ENCODE results near the gene RBM47. TPM values are rescaled to one million over a fixed set of nuclear protein-coding genes. Genes with fewer than 3 reads are reported as not detected.
"Not testable (repeated sequence)": the region's sequence is repeated elsewhere in the genome, so short reads cannot be mapped to it uniquely, and the experiment has no call there.

The RBM47 gene
- total RNA-seq, 4 donors from 2014 or later, result 182 to 423 (median 320) TPM

DNA sequence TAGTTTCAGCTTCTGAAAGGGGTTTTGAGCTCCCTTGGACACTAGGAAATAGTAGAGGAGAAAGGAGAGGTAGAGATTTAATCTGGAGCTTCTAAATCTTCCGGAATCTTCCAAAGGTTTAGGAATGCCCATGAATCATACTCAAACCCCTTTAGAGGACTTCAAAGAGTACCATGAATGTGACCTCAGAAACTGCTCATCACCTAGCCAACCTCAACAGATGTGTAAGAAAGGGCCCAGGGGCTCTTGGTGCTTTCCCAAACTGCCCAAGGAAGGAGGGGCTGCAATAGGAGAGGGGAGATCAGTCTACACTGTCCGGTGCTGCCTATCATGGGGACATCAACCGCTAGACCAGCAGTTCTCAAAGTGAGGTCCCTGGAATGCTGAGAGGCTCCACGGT, 109.1 kb downstream of the RBM47 start:
- H3K4me3 ChIP-seq, result no peak overlapping the region
- no peak overlapping the region for H3K27ac ChIP-seq
- H3K9me3 ChIP-seq, result no peaks in the 10 kb centered on the region
- H3K36me3 ChIP-seq, result no peaks in the 10 kb centered on the region
- TF ChIP-seq POLR2A (IDR thresholded peaks at IDR 0.05), result no peak
- TF ChIP-seq, protein P1, sequence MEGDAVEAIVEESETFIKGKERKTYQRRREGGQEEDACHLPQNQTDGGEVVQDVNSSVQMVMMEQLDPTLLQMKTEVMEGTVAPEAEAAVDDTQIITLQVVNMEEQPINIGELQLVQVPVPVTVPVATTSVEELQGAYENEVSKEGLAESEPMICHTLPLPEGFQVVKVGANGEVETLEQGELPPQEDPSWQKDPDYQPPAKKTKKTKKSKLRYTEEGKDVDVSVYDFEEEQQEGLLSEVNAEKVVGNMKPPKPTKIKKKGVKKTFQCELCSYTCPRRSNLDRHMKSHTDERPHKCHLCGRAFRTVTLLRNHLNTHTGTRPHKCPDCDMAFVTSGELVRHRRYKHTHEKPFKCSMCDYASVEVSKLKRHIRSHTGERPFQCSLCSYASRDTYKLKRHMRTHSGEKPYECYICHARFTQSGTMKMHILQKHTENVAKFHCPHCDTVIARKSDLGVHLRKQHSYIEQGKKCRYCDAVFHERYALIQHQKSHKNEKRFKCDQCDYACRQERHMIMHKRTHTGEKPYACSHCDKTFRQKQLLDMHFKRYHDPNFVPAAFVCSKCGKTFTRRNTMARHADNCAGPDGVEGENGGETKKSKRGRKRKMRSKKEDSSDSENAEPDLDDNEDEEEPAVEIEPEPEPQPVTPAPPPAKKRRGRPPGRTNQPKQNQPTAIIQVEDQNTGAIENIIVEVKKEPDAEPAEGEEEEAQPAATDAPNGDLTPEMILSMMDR (IDR thresholded peaks at IDR 0.05), result no peak
- no peaks in the 10 kb centered on the region for H3K27me3 ChIP-seq
- DNase-seq, result no peak
- H3K4me1 ChIP-seq, result peaks cover 0 to 15% (median 2%) of the 10 kb centered on the region in 4 donors

DNA sequence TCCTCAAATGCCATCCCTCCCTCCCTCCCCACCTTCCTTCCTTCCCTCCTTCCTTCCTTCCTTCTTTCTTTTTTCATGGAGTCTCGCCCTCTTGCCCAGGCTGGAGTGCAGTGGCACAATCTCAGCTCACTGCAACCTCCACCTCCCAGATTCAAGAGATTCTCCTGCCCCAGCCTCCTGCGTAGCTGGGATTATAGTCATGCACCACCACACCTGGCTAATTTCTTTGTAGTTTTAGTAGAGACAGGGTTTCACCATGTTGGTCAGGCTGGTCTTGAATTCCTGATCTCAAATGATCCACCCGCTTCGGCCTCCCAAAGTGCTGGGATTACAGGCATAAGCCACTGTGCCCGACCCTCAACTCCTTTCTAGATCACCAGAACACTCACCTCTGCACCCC, 112.6 kb downstream of the RBM47 start:
- not testable (repeated sequence) for DNase-seq, H3K4me3 ChIP-seq

DNA sequence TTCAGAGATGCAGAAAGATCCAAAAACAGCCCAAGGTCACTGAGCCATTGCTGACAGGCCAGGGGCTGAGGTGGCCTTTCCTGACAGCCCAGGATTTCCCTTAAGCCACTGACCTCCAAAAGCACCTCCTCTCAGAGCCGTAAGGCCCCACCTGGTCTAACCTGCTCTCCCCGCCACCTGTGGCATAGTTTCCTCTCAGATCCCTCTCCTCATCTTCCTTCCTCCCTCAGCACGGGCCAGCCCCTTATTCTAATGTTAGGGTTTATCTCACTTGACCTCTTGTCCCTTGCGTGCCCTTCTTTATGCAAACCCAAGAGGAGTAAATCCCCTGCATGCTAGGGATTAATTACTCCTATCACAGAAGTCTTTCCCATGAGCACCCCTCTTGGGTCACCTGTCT, 113.0 kb downstream of the RBM47 start:
- peak in 2 of 3 donors; percentile 56 to 59 for DNase-seq
- peak overlapping the region; percentile 62 to 86 (median 79) for H3K27ac ChIP-seq
- no peaks in the 10 kb centered on the region for H3K27me3 ChIP-seq
- H3K4me3 ChIP-seq, result no peak overlapping the region
- H3K36me3 ChIP-seq, result no peaks in the 10 kb centered on the region
- peaks cover 0 to 15% (median 2%) of the 10 kb centered on the region in 4 donors for H3K4me1 ChIP-seq
- TF ChIP-seq, protein P1 (IDR thresholded peaks at IDR 0.05), result no peak
- TF ChIP-seq POLR2A (IDR thresholded peaks at IDR 0.05), result no peak
- H3K9me3 ChIP-seq, result no peaks in the 10 kb centered on the region

More for the DNA sequence above, 112.6 kb downstream of the RBM47 start:
- H3K27me3 ChIP-seq, H3K9me3 ChIP-seq, H3K36me3 ChIP-seq: not testable (repeated sequence)
- Histone ChIP-seq H3K27ac (peak overlapping the region in 3 of 4 donors; percentile 62 to 86 (median 72)), H3K4me1 (peaks cover 0 to 15% (median 2%) of the 10 kb centered on the region in 4 donors)

DNA sequence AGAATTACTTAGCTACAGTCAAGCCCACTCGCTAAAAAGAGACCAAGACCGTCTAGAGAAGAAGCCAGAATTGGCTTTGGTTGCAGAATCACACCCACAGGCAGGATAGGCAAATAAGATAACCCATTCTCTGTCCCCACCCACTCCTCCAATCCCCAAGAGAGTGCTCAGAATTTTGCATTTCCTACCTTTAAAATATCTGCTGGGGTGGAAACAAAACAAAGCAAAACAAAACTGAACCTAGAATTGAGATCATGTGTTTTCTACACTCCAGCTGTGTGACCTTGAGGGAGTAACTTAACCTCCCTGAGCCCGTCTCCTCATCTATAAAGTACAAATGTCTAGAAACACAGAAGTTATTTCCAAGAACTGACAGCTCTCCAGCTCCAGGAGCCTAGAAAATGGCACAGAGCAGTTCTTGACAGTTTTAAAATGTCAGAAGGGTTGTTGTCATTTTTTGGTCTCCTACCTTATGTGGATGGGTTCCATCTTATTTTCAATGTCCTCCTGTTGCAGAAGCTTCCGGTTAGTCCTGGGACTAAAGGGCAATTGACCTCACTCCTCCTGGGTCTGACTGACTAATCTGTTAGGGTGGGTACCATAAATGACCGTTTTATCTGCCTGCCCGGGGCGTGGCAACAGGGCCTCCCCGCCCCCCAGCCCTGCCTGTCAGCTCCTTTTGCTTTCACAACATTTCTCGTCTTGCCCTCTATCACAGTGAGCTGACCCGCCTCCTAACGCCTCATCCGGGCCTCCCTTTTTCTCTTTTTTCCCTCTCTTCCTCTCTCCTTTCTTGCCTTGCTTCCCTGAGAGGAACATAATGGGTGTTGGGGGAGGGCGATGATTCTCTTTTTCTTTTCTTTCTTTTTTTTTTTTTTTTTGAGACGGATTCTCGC, 114.0 kb downstream of the RBM47 start:
- Histone ChIP-seq H3K4me3 (peak overlapping the region in 3 of 4 donors; percentile 31 to 65 (median 54)), H3K27ac (peak overlapping the region; percentile 62 to 86 (median 79)), H3K4me1 (peaks cover 0 to 15% (median 2%) of the 10 kb centered on the region in 4 donors), H3K27me3 (no peaks in the 10 kb centered on the region), H3K9me3 (no peaks in the 10 kb centered on the region), H3K36me3 (no peaks in the 10 kb centered on the region)
- peak; percentile 91 for TF ChIP-seq POLR2A (IDR thresholded peaks at IDR 0.05)
- TF ChIP-seq, protein P1 (IDR thresholded peaks at IDR 0.05), result no peak
- peak; percentile 47 to 89 (median 88) for DNase-seq

DNA sequence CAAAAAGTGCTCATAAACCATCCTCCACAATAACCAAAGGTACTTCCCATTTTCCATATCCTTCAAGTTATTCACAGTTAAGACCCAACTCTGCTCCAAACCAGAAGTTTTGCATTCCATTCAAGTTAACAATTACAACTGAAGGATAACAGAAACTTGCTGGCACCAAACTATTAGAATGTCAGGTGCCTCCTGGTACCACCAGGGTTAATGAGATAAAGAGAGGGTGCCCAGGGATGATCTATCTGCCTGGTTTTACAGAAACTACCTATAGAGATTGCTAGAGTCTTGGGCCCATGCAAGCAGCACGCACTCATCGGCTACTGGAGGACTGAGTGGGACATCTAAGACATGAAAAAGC, 114.6 kb downstream of the RBM47 start:
- Histone ChIP-seq H3K4me3 (peak overlapping the region in 3 of 4 donors; percentile 31 to 65 (median 54)), H3K36me3 (no peaks in the 10 kb centered on the region), H3K4me1 (peaks cover 0 to 15% (median 2%) of the 10 kb centered on the region in 4 donors), H3K27me3 (no peaks in the 10 kb centered on the region), H3K27ac (peak overlapping the region; percentile 59 to 86 (median 79)), H3K9me3 (no peaks in the 10 kb centered on the region)
- no peak for DNase-seq
- TF ChIP-seq, protein P1 (IDR thresholded peaks at IDR 0.05), result peak in 2 of 6 experiments; percentile 8 to 14
- no peak for TF ChIP-seq POLR2A (IDR thresholded peaks at IDR 0.05)

DNA sequence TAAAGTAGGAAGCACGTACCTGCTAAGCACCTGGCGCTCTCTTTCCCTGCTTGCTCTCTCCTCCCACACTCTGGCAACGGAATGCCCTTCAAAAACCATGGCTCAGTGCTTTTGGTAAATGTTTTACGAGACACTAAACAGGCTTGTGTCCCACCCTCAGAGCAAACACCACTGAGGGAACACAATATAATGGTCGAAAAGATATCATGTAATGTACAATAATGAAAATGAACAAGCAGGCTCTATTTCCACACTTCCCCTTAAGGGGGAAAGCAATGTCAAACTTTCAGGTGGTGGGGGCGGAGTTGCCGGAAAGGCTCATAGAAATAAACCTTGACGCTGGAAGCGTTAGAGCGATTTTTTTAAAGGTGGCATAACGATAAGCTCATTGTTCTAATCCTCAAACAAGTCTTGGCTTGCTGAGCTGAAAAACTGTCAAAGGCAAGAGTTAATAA, 115.1 kb downstream of the RBM47 start:
- Histone ChIP-seq H3K36me3 (no peaks in the 10 kb centered on the region), H3K4me3 (peak overlapping the region in 3 of 4 donors; percentile 31 to 65 (median 54)), H3K4me1 (peaks cover 0 to 15% (median 2%) of the 10 kb centered on the region in 4 donors), H3K27ac (peak overlapping the region; percentile 59 to 86 (median 79)), H3K9me3 (no peaks in the 10 kb centered on the region), H3K27me3 (no peaks in the 10 kb centered on the region)
- TF ChIP-seq POLR2A (IDR thresholded peaks at IDR 0.05), result peak; percentile 67 to 87
- TF ChIP-seq, protein P1 (IDR thresholded peaks at IDR 0.05), result no peak
- peak; percentile 51 to 81 (median 66) for DNase-seq

Measured in Peyer's patch (tissue), 4 donors.